CD4-positive, alpha-beta T cell treated with Interleukin-15 for 4 hours (primary cell): ENCODE measurements around the gene ASS1.

ENCODE experiments used
- DNase-seq: peaks from one replicate; pipeline ENCODE4 v3.0.0-alpha.2; 2020; ENCODE audit warnings: low spot score

ASS1 gene

GRCh38 chr9:130418776-130419175 lies 26.0 kb upstream of the ASS1 start:
- DNase-seq: no peak

GRCh38 chr9:130419521-130420035 lies 25.2 kb upstream of the ASS1 start:
- DNase-seq: no peak

- DNase-seq: no peak
These were observed 23.5 kb upstream of the ASS1 start for GRCh38 chr9:130421154-130421801.

GRCh38 chr9:130421802-130422276 lies 22.9 kb upstream of the ASS1 start:
- no peak for DNase-seq

- no peak for DNase-seq
These were observed 22.2 kb upstream of the ASS1 start for GRCh38 chr9:130422546-130422945.

- DNase-seq: no peak
These were observed 21.5 kb upstream of the ASS1 start for GRCh38 chr9:130423272-130423671.

- DNase-seq: no peak
These were observed 19.9 kb upstream of the ASS1 start for GRCh38 chr9:130424595-130425454.

- DNase-seq: no peak
These were observed 18.9 kb upstream of the ASS1 start for GRCh38 chr9:130425741-130426466.

GRCh38 chr9:130426467-130426773 lies 18.3 kb upstream of the ASS1 start:
- DNase-seq: no peak

- DNase-seq: no peak
These were observed 17.9 kb upstream of the ASS1 start for GRCh38 chr9:130426883-130427282.

- DNase-seq: no peak
These were observed 17.4 kb upstream of the ASS1 start for GRCh38 chr9:130427326-130427725.

- DNase-seq: no peak
These were observed 16.6 kb upstream of the ASS1 start for GRCh38 chr9:130428086-130428665.

- no peak for DNase-seq
These were observed 15.4 kb upstream of the ASS1 start for GRCh38 chr9:130429381-130429780.

GRCh38 chr9:130429831-130430230 lies 14.9 kb upstream of the ASS1 start:
- no peak for DNase-seq

- DNase-seq: no peak
These were observed 14.5 kb upstream of the ASS1 start for GRCh38 chr9:130430232-130430631.

GRCh38 chr9:130430734-130431535 lies 13.8 kb upstream of the ASS1 start:
- DNase-seq: no peak

- DNase-seq: no peak
These were observed 13.0 kb upstream of the ASS1 start for GRCh38 chr9:130431536-130432303.

- no peak for DNase-seq
These were observed 12.4 kb upstream of the ASS1 start for GRCh38 chr9:130432362-130432761.

GRCh38 chr9:130432796-130433167 lies 12.0 kb upstream of the ASS1 start:
- no peak for DNase-seq

- no peak for DNase-seq
These were observed 11.4 kb upstream of the ASS1 start for GRCh38 chr9:130433168-130433946.
